Suprapubic skin (tissue), 4 donors: ENCODE measurements around the gene FAM47B. TPM values are rescaled to one million over a fixed set of nuclear protein-coding genes. Genes with fewer than 3 reads are reported as not detected.

Source experiments
- DNase-seq, 2 donors: peaks; one replicate each; pipeline ENCODE4 v3.0.0-alpha.2; 2019; ENCODE audit warnings: low spot score in 2 of 2
- H3K27ac ChIP-seq: fragments of 200-600 bp; sonication (generic); one replicate; pipeline ENCODE4 v1.5.1; 2019
- H3K27me3 ChIP-seq: fragments of 200-600 bp; sonication (generic); one replicate; pipeline ENCODE4 v1.5.1; 2019
- H3K36me3 ChIP-seq: fragments of 200-600 bp; sonication (generic); one replicate; pipeline ENCODE4 v1.5.1; 2019
- H3K4me1 ChIP-seq: fragments of 200-600 bp; sonication (generic); one replicate; pipeline ENCODE4 v1.5.1; 2019
- H3K4me3 ChIP-seq: fragments of 200-600 bp; sonication (generic); one replicate; pipeline ENCODE4 v1.5.1; 2019; ENCODE audit warnings: mild to moderate bottlenecking
- H3K9me3 ChIP-seq: fragments of 200-600 bp; sonication (generic); one replicate; pipeline ENCODE4 v1.5.1; 2019
- CTCF ChIP-seq, 2 donors: fragments of 200-600 bp in 1 of 2; fragments of 450-650 bp in 1 of 2; sonication (generic) in 1 of 2; IDR thresholded peaks; one replicate each; pipeline ENCODE4 v1.5.1; 2016 to 2019; ENCODE audit warnings: antibody characterized with exemption in 2 of 2, mild to moderate bottlenecking in 1 of 2, moderate library complexity in 1 of 2
- EP300 ChIP-seq: sonication (generic); formaldehyde crosslinking; IDR thresholded peaks from one replicate; pipeline ENCODE4 v1.6.1; 2017; ENCODE audit warnings: antibody characterized with exemption
- POLR2A ChIP-seq, 2 donors: fragments of 450-650 bp; IDR thresholded peaks; one replicate each; pipeline ENCODE4 v1.6.1; 2017; ENCODE audit warnings: antibody characterized with exemption in 2 of 2, mild to moderate bottlenecking in 2 of 2, moderate library complexity in 2 of 2
- POLR2AphosphoS5 ChIP-seq, 3 donors: sonication (generic); formaldehyde crosslinking; IDR thresholded peaks; one replicate each; pipeline ENCODE4 v1.6.1; 2017; ENCODE audit warnings: antibody characterized with exemption in 3 of 3
- WGBS: methylation state at CpG from one replicate; pipeline ENCODE4 v1.1.5; 2018; 5-methylcytosine and 5-hydroxymethylcytosine counted together
- total RNA-seq, 4 donors: library from RNA; depleted of rRNA; stranded (reverse); fragments of >200 nt; gene quantifications; one replicate each; pipeline ENCODE4 v1.1.0, GENCODE V29; 2016

The FAM47B gene
- total RNA-seq, 4 donors from 2014 or later, result not detected

- no peaks in the 10 kb centered on the region for H3K36me3 ChIP-seq
- no peaks in the 10 kb centered on the region for H3K9me3 ChIP-seq
- DNase-seq, result no peak
- no peaks in the 10 kb centered on the region for H3K4me1 ChIP-seq
- 88% methylated on average over 1 of the region's 1 CpG for WGBS
- no peak overlapping the region for H3K4me3 ChIP-seq
- no peak for TF ChIP-seq CTCF (IDR thresholded peaks at IDR 0.05)
- TF ChIP-seq POLR2AphosphoS5 (IDR thresholded peaks at IDR 0.05), result no peak
- TF ChIP-seq POLR2A (IDR thresholded peaks at IDR 0.05), result no peak
- TF ChIP-seq EP300, result no peak
- H3K27ac ChIP-seq, result no peak overlapping the region
- H3K27me3 ChIP-seq, result no peaks in the 10 kb centered on the region
Observed at GRCh38 chrX:34987646-34988045, 45.0 kb downstream of the FAM47B start.
